Astrocyte (in vitro differentiated cells and primary cell): ENCODE results near the gene ATP10A. TPM values are rescaled to one million over a fixed set of nuclear protein-coding genes. Genes with fewer than 3 reads are reported as not detected.
"Not testable (repeated sequence)": the region's sequence is repeated elsewhere in the genome, so short reads cannot be mapped to it uniquely, and the experiment has no call there.

ENCODE experiments used
- DNase-seq: peaks from one replicate; pipeline ENCODE4 v3.0.0-alpha.2; 2010; ENCODE audit warnings: low read depth
- FAIRE-seq: peaks from 2 replicates; lab custom pipeline; 2011; peaks lifted over from hg19 to GRCh38; lab: Jason Lieb, UNC
- H2AFZ ChIP-seq: 2 replicates; pipeline ENCODE4 v1.6.0; 2012; ENCODE audit warnings: low read depth, low read length, inconsistent platforms
- H3K27ac ChIP-seq: 2 replicates; pipeline ENCODE4 v1.5.1; 2011; ENCODE audit warnings: low read depth, low read length, inconsistent platforms
- H3K27me3 ChIP-seq: 2 replicates; pipeline ENCODE4 v1.6.0; 2011; ENCODE audit warnings: low read length, inconsistent platforms; ENCODE audit not compliant: insufficient read depth
- H3K36me3 ChIP-seq: 2 replicates; pipeline ENCODE4 v1.5.1; 2011; ENCODE audit warnings: low read length, inconsistent platforms; ENCODE audit not compliant: insufficient read depth
- H3K4me1 ChIP-seq: 2 replicates; pipeline ENCODE4 v1.5.1; 2011; ENCODE audit warnings: low read length, inconsistent platforms; ENCODE audit not compliant: insufficient read depth
- H3K4me2 ChIP-seq: 2 replicates; pipeline ENCODE4 v1.6.0; 2012; ENCODE audit warnings: low read length, inconsistent platforms
- H3K4me3 ChIP-seq: 2 replicates; pipeline ENCODE4 v1.5.1; 2011; ENCODE audit warnings: low read depth, mild to moderate bottlenecking, low read length, inconsistent platforms; ENCODE audit not compliant: insufficient read depth
- H3K79me2 ChIP-seq: 2 replicates; pipeline ENCODE4 v1.6.0; 2012; ENCODE audit warnings: mild to moderate bottlenecking, low read length, inconsistent platforms; ENCODE audit not compliant: insufficient read depth
- H3K9ac ChIP-seq: 2 replicates; pipeline ENCODE4 v1.6.0; 2012; ENCODE audit warnings: mild to moderate bottlenecking, low read length, inconsistent platforms
- H3K9me3 ChIP-seq: 2 replicates; pipeline ENCODE4 v1.5.1; 2012; ENCODE audit warnings: low read depth, mild to moderate bottlenecking, low read length, inconsistent platforms; ENCODE audit not compliant: insufficient read depth
- H4K20me1 ChIP-seq: 2 replicates; pipeline ENCODE4 v1.6.0; 2012; ENCODE audit warnings: low read length, inconsistent platforms; ENCODE audit not compliant: insufficient read depth
- H3K27ac Mint-ChIP-seq: one replicate; pipeline ENCODE4 v1.8.0; 2021; ENCODE audit warnings: mild to moderate bottlenecking, mixed read lengths; ENCODE audit not compliant: unreplicated experiment
- H3K27me3 Mint-ChIP-seq: one replicate; pipeline ENCODE4 v1.8.0; 2021; ENCODE audit warnings: low read depth, mixed read lengths; ENCODE audit not compliant: unreplicated experiment
- H3K36me3 Mint-ChIP-seq: one replicate; pipeline ENCODE4 v1.8.0; 2021; ENCODE audit warnings: low read depth, mixed read lengths; ENCODE audit not compliant: unreplicated experiment
- H3K4me1 Mint-ChIP-seq: one replicate; pipeline ENCODE4 v1.8.0; 2021; ENCODE audit warnings: low read depth, mixed read lengths; ENCODE audit not compliant: unreplicated experiment
- H3K4me3 Mint-ChIP-seq: one replicate; pipeline ENCODE4 v1.8.0; 2021; ENCODE audit warnings: mild to moderate bottlenecking, moderate library complexity, mixed read lengths; ENCODE audit not compliant: unreplicated experiment
- H3K9me3 Mint-ChIP-seq: one replicate; pipeline ENCODE4 v1.8.0; 2021; ENCODE audit warnings: mild to moderate bottlenecking, mixed read lengths; ENCODE audit not compliant: unreplicated experiment
- EZH2 ChIP-seq: IDR thresholded peaks from 2 replicates; pipeline ENCODE4 v1.6.1; 2012; ENCODE audit warnings: mild to moderate bottlenecking, low read length, inconsistent platforms; ENCODE audit not compliant: insufficient read depth
- total RNA-seq: library from RNA; stranded (reverse); gene quantifications from 2 replicates; pipeline ENCODE4 v1.2.1, GENCODE V29; 2021
- TF ChIP-seq, protein P1 (sequence below): IDR thresholded peaks from 2 replicates; pipeline ENCODE4 v1.5.1; 2011; ENCODE audit warnings: low read depth, mild to moderate bottlenecking, inconsistent platforms, low read length, moderate library complexity; ENCODE audit not compliant: insufficient read depth

Gene ATP10A
- total RNA-seq, 1 donor from 2014 or later, result 21.1 TPM

GRCh38 chr15:25774871-25775270 is 88.3 kb downstream of the ATP10A start:
- Mint-ChIP-seq H3K9me3 (no peaks in the 10 kb centered on the region), H3K4me1 (peaks cover 22% of the 10 kb centered on the region), H3K27me3 (no peaks in the 10 kb centered on the region), H3K27ac (peak overlapping the region; percentile 47), H3K4me3 (no peak overlapping the region), H3K36me3 (peaks cover 11% of the 10 kb centered on the region)
- H4K20me1 ChIP-seq, result no peaks in the 10 kb centered on the region
- H3K79me2 ChIP-seq, result peaks cover 11% of the 10 kb centered on the region
- no peak overlapping the region for H3K4me3 ChIP-seq
- H3K36me3 ChIP-seq, result no peaks in the 10 kb centered on the region
- no peaks in the 10 kb centered on the region for H3K27me3 ChIP-seq
- FAIRE-seq, result no peak
- H2AFZ ChIP-seq, result no peak overlapping the region
- no peaks in the 10 kb centered on the region for H3K9me3 ChIP-seq
- H3K4me1 ChIP-seq, result peaks cover 18% of the 10 kb centered on the region
- peak overlapping the region; percentile 72 for H3K27ac ChIP-seq
- H3K9ac ChIP-seq, result peak overlapping the region; percentile 65
- TF ChIP-seq, protein P1, sequence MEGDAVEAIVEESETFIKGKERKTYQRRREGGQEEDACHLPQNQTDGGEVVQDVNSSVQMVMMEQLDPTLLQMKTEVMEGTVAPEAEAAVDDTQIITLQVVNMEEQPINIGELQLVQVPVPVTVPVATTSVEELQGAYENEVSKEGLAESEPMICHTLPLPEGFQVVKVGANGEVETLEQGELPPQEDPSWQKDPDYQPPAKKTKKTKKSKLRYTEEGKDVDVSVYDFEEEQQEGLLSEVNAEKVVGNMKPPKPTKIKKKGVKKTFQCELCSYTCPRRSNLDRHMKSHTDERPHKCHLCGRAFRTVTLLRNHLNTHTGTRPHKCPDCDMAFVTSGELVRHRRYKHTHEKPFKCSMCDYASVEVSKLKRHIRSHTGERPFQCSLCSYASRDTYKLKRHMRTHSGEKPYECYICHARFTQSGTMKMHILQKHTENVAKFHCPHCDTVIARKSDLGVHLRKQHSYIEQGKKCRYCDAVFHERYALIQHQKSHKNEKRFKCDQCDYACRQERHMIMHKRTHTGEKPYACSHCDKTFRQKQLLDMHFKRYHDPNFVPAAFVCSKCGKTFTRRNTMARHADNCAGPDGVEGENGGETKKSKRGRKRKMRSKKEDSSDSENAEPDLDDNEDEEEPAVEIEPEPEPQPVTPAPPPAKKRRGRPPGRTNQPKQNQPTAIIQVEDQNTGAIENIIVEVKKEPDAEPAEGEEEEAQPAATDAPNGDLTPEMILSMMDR, result no peak
- TF ChIP-seq EZH2, result no peak
- no peak for DNase-seq
- peak overlapping the region; percentile 76 for H3K4me2 ChIP-seq

DNA sequence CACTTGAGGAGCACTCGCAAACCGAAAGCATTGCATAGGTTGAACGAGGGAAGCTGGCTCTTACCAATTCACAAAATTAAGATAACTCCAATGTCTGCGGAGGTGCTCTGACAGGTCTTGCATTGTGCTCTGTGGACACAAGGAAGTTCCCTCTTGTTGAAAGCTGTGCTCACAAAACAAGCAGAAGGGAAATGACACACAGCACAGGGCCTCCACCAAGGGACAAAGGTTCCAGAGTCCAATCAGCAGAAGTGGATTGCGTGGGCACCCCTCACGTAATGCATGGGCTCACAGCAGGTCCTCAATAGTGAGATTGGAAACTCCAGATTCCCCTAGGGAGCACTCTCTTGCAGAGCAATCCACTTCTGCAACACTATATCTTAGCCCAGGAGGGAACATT is 89.9 kb downstream of the ATP10A start:
- no peak for FAIRE-seq
- no peak overlapping the region for H2AFZ ChIP-seq
- Mint-ChIP-seq H3K4me3 (no peak overlapping the region), H3K4me1 (peaks cover 21% of the 10 kb centered on the region), H3K27ac (no peak overlapping the region), H3K27me3 (no peaks in the 10 kb centered on the region), H3K36me3 (peaks cover 10% of the 10 kb centered on the region), H3K9me3 (no peaks in the 10 kb centered on the region)
- H3K36me3 ChIP-seq, result no peaks in the 10 kb centered on the region
- no peaks in the 10 kb centered on the region for H3K9me3 ChIP-seq
- peaks cover 18% of the 10 kb centered on the region for H3K4me1 ChIP-seq
- H3K4me2 ChIP-seq, result no peak overlapping the region
- H3K79me2 ChIP-seq, result peaks cover 11% of the 10 kb centered on the region
- no peak overlapping the region for H3K4me3 ChIP-seq
- no peaks in the 10 kb centered on the region for H3K27me3 ChIP-seq
- no peak for DNase-seq
- TF ChIP-seq, protein P1, result no peak
- H3K9ac ChIP-seq, result no peak overlapping the region
- H3K27ac ChIP-seq, result no peak overlapping the region
- H4K20me1 ChIP-seq, result no peaks in the 10 kb centered on the region

- no peak overlapping the region for H2AFZ ChIP-seq
- TF ChIP-seq, protein P1, result no peak
- H3K27me3 ChIP-seq, result no peaks in the 10 kb centered on the region
- Mint-ChIP-seq H3K4me3 (no peak overlapping the region), H3K27ac (no peak overlapping the region), H3K27me3 (no peaks in the 10 kb centered on the region), H3K9me3 (no peaks in the 10 kb centered on the region), H3K4me1 (peaks cover 16% of the 10 kb centered on the region), H3K36me3 (peaks cover 8% of the 10 kb centered on the region)
- no peaks in the 10 kb centered on the region for H4K20me1 ChIP-seq
- DNase-seq (peak; percentile 12), FAIRE-seq (no peak)
- H3K4me1 ChIP-seq, result peaks cover 18% of the 10 kb centered on the region
- no peak overlapping the region for H3K27ac ChIP-seq
- no peak overlapping the region for H3K9ac ChIP-seq
- peaks cover 11% of the 10 kb centered on the region for H3K79me2 ChIP-seq
- H3K36me3 ChIP-seq, result no peaks in the 10 kb centered on the region
- no peak overlapping the region for H3K4me2 ChIP-seq
- H3K9me3 ChIP-seq, result no peaks in the 10 kb centered on the region
- no peak overlapping the region for H3K4me3 ChIP-seq
Observed at GRCh38 chr15:25772500-25772899, 90.6 kb downstream of the ATP10A start.

GRCh38 chr15:25771736-25772135 is 91.4 kb downstream of the ATP10A start:
- Mint-ChIP-seq H3K4me1 (peaks cover 16% of the 10 kb centered on the region), H3K36me3 (peaks cover 11% of the 10 kb centered on the region)
- not testable (repeated sequence) for H3K4me2 ChIP-seq, DNase-seq, H3K9me3 ChIP-seq, H3K4me3 Mint-ChIP-seq, H3K4me3 ChIP-seq, H3K27ac ChIP-seq, H3K27ac Mint-ChIP-seq, FAIRE-seq, H4K20me1 ChIP-seq, H3K27me3 ChIP-seq, H3K27me3 Mint-ChIP-seq, H3K9me3 Mint-ChIP-seq, H2AFZ ChIP-seq, H3K36me3 ChIP-seq, H3K9ac ChIP-seq
- Histone ChIP-seq H3K4me1 (peaks cover 18% of the 10 kb centered on the region), H3K79me2 (peaks cover 11% of the 10 kb centered on the region)
